Measurements from ENCODE around the gene JADE1.

The JADE1 gene

GRCh38 chr4:128879971-128880370, 70.5 kb downstream of the JADE1 start:
- Histone ChIP-seq H3K27me3 (ENCODE audit: insufficient read depth, poor library complexity, severe bottlenecking) (no peaks in the 10 kb centered on the region), H3K27ac (replicated peaks) (no peak overlapping the region), H3K4me3 (replicated peaks; ENCODE audit: insufficient read depth, low read length) (no peak overlapping the region)
- TF ChIP-seq GABPA (IDR thresholded peaks at IDR 0.05; ENCODE audit: low read depth): no peak
- TF ChIP-seq CTCF (IDR thresholded peaks at IDR 0.05; ENCODE audit: insufficient read depth, low read length): no peak
- no peak for TF ChIP-seq SPI1 (IDR thresholded peaks at IDR 0.05; ENCODE audit: borderline replicate concordance, low read depth)
- no peak for TF ChIP-seq REST (IDR thresholded peaks at IDR 0.05; ENCODE audit: insufficient replicate concordance, low read depth)
- TF ChIP-seq POLR2AphosphoS5 (IDR thresholded peaks at IDR 0.05; ENCODE audit: low read depth): no peak
- no peak for DNase-seq (ENCODE audit: low read depth in 1 of 2, low spot score in 1 of 2)

GRCh38 chr4:128880662-128881061, 71.2 kb downstream of the JADE1 start:
- no peaks in the 10 kb centered on the region for H3K27me3 ChIP-seq (ENCODE audit: insufficient read depth, poor library complexity, severe bottlenecking)
- DNase-seq (ENCODE audit: low read depth in 1 of 2, low spot score in 1 of 2): no peak
- H3K4me3 ChIP-seq (replicated peaks; ENCODE audit: insufficient read depth, low read length): no peak overlapping the region
- no peak overlapping the region for H3K27ac ChIP-seq (replicated peaks)
- no peak for TF ChIP-seq SPI1 (IDR thresholded peaks at IDR 0.05; ENCODE audit: borderline replicate concordance, low read depth)
- no peak for TF ChIP-seq GABPA (IDR thresholded peaks at IDR 0.05; ENCODE audit: low read depth)
- TF ChIP-seq CTCF (IDR thresholded peaks at IDR 0.05; ENCODE audit: insufficient read depth, low read length): no peak
- TF ChIP-seq REST (IDR thresholded peaks at IDR 0.05; ENCODE audit: insufficient replicate concordance, low read depth): no peak
- no peak for TF ChIP-seq POLR2AphosphoS5 (IDR thresholded peaks at IDR 0.05; ENCODE audit: low read depth)

- H3K4me3 ChIP-seq (replicated peaks; ENCODE audit: insufficient read depth, low read length): no peak overlapping the region
- TF ChIP-seq CTCF (IDR thresholded peaks at IDR 0.05; ENCODE audit: insufficient read depth, low read length): no peak
- TF ChIP-seq GABPA (IDR thresholded peaks at IDR 0.05; ENCODE audit: low read depth): no peak
- no peak for TF ChIP-seq SPI1 (IDR thresholded peaks at IDR 0.05; ENCODE audit: borderline replicate concordance, low read depth)
- TF ChIP-seq REST (IDR thresholded peaks at IDR 0.05; ENCODE audit: insufficient replicate concordance, low read depth): no peak
- TF ChIP-seq POLR2AphosphoS5 (IDR thresholded peaks at IDR 0.05; ENCODE audit: low read depth): no peak
- no peak for DNase-seq (ENCODE audit: low read depth in 1 of 2, low spot score in 1 of 2)
- H3K27ac ChIP-seq (replicated peaks): no peak overlapping the region
- no peaks in the 10 kb centered on the region for H3K27me3 ChIP-seq (ENCODE audit: insufficient read depth, poor library complexity, severe bottlenecking)
These were observed 95.3 kb downstream of the JADE1 start for GRCh38 chr4:128904821-128905220.

Measured in HL-60 (cell line).